OCI-LY1 (cell line): ENCODE data around the gene MAP4K1.

Source experiments
- H2AFZ ChIP-seq: fragments of 200-600 bp; sonication (generic), shearing (Covaris generic); 2 replicates; pipeline ENCODE4 v1.6.0; 2014; ENCODE audit warnings: antibody characterized with exemption, mild to moderate bottlenecking, low read length
- H3F3A ChIP-seq: fragments of 200-600 bp; sonication (generic), shearing (Covaris generic); 2 replicates; pipeline ENCODE4 v1.6.0; 2014; ENCODE audit warnings: mild to moderate bottlenecking, antibody characterized with exemption, low read length, moderate library complexity; ENCODE audit not compliant: insufficient read depth
- H3K27ac ChIP-seq: fragments of 200-600 bp; sonication (generic); 2 replicates; pipeline ENCODE4 v1.5.1; 2014; ENCODE audit warnings: low read length, mixed run types, mild to moderate bottlenecking, low read depth; ENCODE audit not compliant: poor library complexity, severe bottlenecking
- H3K27me3 ChIP-seq: fragments of 200-600 bp; sonication (generic); 2 replicates; pipeline ENCODE4 v1.6.0; 2014; ENCODE audit warnings: antibody characterized with exemption, mild to moderate bottlenecking, low read length, moderate library complexity; ENCODE audit not compliant: insufficient read depth
- H3K36me3 ChIP-seq: fragments of 200-600 bp; sonication (generic); 2 replicates; pipeline ENCODE4 v1.6.1; 2014; ENCODE audit warnings: mild to moderate bottlenecking, antibody characterized with exemption, low read length, moderate library complexity, mixed read lengths; ENCODE audit not compliant: insufficient read depth
- H3K4me1 ChIP-seq: fragments of 200-600 bp; sonication (generic); 2 replicates; pipeline ENCODE4 v1.5.1; 2014; ENCODE audit warnings: mild to moderate bottlenecking, low read length, moderate library complexity; ENCODE audit not compliant: insufficient read depth, severe bottlenecking
- H3K4me2 ChIP-seq: fragments of 200-600 bp; sonication (generic), shearing (Covaris generic); 2 replicates; pipeline ENCODE4 v1.6.1; 2014; ENCODE audit warnings: low read length
- H3K4me3 ChIP-seq: fragments of 200-600 bp; sonication (generic); 2 replicates; pipeline ENCODE4 v1.5.1; 2014; ENCODE audit warnings: low read length, low read depth, mild to moderate bottlenecking, mixed read lengths; ENCODE audit not compliant: poor library complexity, severe bottlenecking
- H3K79me2 ChIP-seq: fragments of 200-600 bp; shearing (Covaris generic); 2 replicates; pipeline ENCODE4 v1.6.1; 2016; ENCODE audit warnings: mixed run types, low read length, mixed read lengths; ENCODE audit not compliant: insufficient read depth
- H3K9ac ChIP-seq: fragments of 200-600 bp; sonication (generic), shearing (Covaris generic); 2 replicates; pipeline ENCODE4 v1.6.1; 2014; ENCODE audit warnings: mild to moderate bottlenecking, low read length, mixed read lengths
- H3K9me2 ChIP-seq: fragments of 200-600 bp; sonication (generic), shearing (Covaris generic); 2 replicates; pipeline ENCODE4 v1.6.1; 2014; ENCODE audit warnings: low read depth, mild to moderate bottlenecking, low read length, mixed read lengths
- H3K9me3 ChIP-seq: fragments of 200-600 bp; shearing (Covaris generic); 2 replicates; pipeline ENCODE4 v1.6.1; 2014; ENCODE audit warnings: low read length, mixed read lengths
- H4K20me1 ChIP-seq: fragments of 200-600 bp; sonication (generic), shearing (Covaris generic); 2 replicates; pipeline ENCODE4 v1.6.0; 2016; ENCODE audit warnings: mild to moderate bottlenecking, low read length; ENCODE audit not compliant: insufficient read depth
- EZH2 ChIP-seq: fragments of 200-600 bp; sonication (generic), shearing (Covaris generic); IDR thresholded peaks from 2 replicates; pipeline ENCODE4 v1.8.0; 2017; ENCODE audit warnings: borderline replicate concordance, mixed run types, mild to moderate bottlenecking, antibody characterized with exemption, low read length, moderate library complexity, mixed read lengths
- TF ChIP-seq, protein P1 (sequence below): fragments of 200-600 bp; sonication (generic), shearing (Covaris generic); IDR thresholded peaks from 2 replicates; pipeline ENCODE4 v1.5.1; 2017; ENCODE audit warnings: mild to moderate bottlenecking, antibody characterized with exemption, low read length, moderate library complexity, mixed read lengths

Gene MAP4K1

GRCh38 chr19:38616265-38616664 lies 1.5 kb downstream of the MAP4K1 start:
- H3K9me3 ChIP-seq = no peaks in the 10 kb centered on the region
- H3K9ac ChIP-seq = peak overlapping the region; percentile 93
- no peaks in the 10 kb centered on the region for H3K27me3 ChIP-seq
- H3K27ac ChIP-seq = peak overlapping the region; percentile 94
- peak overlapping the region; percentile 73 for H3K4me2 ChIP-seq
- no peaks in the 10 kb centered on the region for H4K20me1 ChIP-seq
- no peak overlapping the region for H2AFZ ChIP-seq
- H3K36me3 ChIP-seq = peaks cover 50% of the 10 kb centered on the region
- H3K4me1 ChIP-seq = peaks cover 35% of the 10 kb centered on the region
- H3K9me2 ChIP-seq = no peaks in the 10 kb centered on the region
- no peaks in the 10 kb centered on the region for H3F3A ChIP-seq
- peak overlapping the region; percentile 100 for H3K4me3 ChIP-seq
- H3K79me2 ChIP-seq = peaks cover 24% of the 10 kb centered on the region
- TF ChIP-seq, protein P1, sequence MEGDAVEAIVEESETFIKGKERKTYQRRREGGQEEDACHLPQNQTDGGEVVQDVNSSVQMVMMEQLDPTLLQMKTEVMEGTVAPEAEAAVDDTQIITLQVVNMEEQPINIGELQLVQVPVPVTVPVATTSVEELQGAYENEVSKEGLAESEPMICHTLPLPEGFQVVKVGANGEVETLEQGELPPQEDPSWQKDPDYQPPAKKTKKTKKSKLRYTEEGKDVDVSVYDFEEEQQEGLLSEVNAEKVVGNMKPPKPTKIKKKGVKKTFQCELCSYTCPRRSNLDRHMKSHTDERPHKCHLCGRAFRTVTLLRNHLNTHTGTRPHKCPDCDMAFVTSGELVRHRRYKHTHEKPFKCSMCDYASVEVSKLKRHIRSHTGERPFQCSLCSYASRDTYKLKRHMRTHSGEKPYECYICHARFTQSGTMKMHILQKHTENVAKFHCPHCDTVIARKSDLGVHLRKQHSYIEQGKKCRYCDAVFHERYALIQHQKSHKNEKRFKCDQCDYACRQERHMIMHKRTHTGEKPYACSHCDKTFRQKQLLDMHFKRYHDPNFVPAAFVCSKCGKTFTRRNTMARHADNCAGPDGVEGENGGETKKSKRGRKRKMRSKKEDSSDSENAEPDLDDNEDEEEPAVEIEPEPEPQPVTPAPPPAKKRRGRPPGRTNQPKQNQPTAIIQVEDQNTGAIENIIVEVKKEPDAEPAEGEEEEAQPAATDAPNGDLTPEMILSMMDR = no peak
- TF ChIP-seq EZH2 = no peak

DNA sequence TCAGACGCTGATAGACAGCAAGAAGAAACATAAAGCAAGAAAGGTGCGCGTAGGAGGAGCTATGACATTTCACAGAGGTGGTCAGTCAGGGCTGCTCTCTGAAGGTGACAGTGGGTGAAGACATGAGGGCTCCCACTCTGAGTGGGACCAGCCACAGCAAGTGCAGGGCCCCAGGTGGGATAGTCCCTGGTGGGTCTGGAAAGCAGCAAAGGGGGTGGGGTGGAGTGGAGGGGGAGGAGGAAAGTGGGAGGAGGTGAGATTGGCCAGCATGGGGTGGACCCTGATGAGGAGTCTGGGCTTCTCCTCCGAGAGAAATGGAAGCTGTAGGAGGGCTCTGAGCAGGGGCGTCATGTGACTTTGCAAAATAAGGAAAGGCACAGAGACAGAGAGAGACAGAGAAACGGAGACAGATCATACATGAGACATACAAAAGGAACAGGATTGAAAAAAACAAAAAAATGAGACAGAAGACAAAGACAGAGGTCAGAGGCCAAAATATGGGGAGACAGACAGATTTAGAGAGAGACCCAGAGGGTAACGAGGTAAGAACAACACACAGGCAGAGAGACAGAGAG lies 2.7 kb downstream of the MAP4K1 start:
- peaks cover 47% of the 10 kb centered on the region for H3K36me3 ChIP-seq
- peak overlapping the region; percentile 73 for H3K4me2 ChIP-seq
- peaks cover 33% of the 10 kb centered on the region for H3K4me1 ChIP-seq
- H3K27me3 ChIP-seq = no peaks in the 10 kb centered on the region
- no peaks in the 10 kb centered on the region for H4K20me1 ChIP-seq
- peak overlapping the region; percentile 94 for H3K27ac ChIP-seq
- peak overlapping the region; percentile 100 for H3K4me3 ChIP-seq
- TF ChIP-seq, protein P1 = no peak
- no peak for TF ChIP-seq EZH2
- H3K9ac ChIP-seq = peak overlapping the region; percentile 22; the same call in 1 of the 2 replicates
- no peaks in the 10 kb centered on the region for H3K9me2 ChIP-seq
- H3F3A ChIP-seq = no peaks in the 10 kb centered on the region
- no peaks in the 10 kb centered on the region for H3K9me3 ChIP-seq
- no peak overlapping the region for H2AFZ ChIP-seq
- peaks cover 24% of the 10 kb centered on the region for H3K79me2 ChIP-seq

DNA sequence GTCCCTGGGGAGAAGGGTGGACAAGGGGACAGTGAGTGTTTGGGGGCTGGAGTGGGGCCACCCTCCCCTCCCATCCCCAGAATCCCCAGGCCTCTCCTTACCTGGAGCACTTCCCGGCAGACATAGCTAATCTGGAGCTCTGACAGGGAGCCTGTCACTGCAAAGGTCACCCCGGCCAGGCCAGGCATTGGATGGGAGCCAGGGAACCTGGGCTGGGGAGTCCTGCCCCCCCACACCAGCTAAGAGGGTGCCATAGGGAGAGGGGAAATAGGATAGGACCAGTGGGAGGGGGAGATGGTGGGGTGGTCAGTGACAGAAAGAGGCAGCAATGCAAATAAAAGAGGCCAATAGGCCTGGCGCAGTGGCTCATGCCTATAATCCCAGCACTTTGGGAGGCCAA lies 3.5 kb downstream of the MAP4K1 start:
- no peaks in the 10 kb centered on the region for H3K27me3 ChIP-seq
- TF ChIP-seq, protein P1 = no peak
- TF ChIP-seq EZH2 = no peak
- no peak overlapping the region for H3K27ac ChIP-seq
- H2AFZ ChIP-seq = no peak overlapping the region
- peak overlapping the region; percentile 8; the same call in 1 of the 2 replicates for H3K4me2 ChIP-seq
- H3K4me3 ChIP-seq = no peak overlapping the region
- H3F3A ChIP-seq = no peaks in the 10 kb centered on the region
- no peak overlapping the region for H3K9ac ChIP-seq
- H3K36me3 ChIP-seq = peaks cover 51% of the 10 kb centered on the region
- peaks cover 26% of the 10 kb centered on the region for H3K4me1 ChIP-seq
- H3K9me3 ChIP-seq = no peaks in the 10 kb centered on the region
- H3K9me2 ChIP-seq = no peaks in the 10 kb centered on the region
- no peaks in the 10 kb centered on the region for H4K20me1 ChIP-seq
- peaks cover 16% of the 10 kb centered on the region for H3K79me2 ChIP-seq
